ENCODE measurements around the gene NACC2.

NACC2 gene, protein sequence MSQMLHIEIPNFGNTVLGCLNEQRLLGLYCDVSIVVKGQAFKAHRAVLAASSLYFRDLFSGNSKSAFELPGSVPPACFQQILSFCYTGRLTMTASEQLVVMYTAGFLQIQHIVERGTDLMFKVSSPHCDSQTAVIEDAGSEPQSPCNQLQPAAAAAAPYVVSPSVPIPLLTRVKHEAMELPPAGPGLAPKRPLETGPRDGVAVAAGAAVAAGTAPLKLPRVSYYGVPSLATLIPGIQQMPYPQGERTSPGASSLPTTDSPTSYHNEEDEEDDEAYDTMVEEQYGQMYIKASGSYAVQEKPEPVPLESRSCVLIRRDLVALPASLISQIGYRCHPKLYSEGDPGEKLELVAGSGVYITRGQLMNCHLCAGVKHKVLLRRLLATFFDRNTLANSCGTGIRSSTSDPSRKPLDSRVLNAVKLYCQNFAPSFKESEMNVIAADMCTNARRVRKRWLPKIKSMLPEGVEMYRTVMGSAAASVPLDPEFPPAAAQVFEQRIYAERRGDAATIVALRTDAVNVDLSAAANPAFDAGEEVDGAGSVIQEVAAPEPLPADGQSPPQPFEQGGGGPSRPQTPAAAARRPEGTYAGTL

DNA sequence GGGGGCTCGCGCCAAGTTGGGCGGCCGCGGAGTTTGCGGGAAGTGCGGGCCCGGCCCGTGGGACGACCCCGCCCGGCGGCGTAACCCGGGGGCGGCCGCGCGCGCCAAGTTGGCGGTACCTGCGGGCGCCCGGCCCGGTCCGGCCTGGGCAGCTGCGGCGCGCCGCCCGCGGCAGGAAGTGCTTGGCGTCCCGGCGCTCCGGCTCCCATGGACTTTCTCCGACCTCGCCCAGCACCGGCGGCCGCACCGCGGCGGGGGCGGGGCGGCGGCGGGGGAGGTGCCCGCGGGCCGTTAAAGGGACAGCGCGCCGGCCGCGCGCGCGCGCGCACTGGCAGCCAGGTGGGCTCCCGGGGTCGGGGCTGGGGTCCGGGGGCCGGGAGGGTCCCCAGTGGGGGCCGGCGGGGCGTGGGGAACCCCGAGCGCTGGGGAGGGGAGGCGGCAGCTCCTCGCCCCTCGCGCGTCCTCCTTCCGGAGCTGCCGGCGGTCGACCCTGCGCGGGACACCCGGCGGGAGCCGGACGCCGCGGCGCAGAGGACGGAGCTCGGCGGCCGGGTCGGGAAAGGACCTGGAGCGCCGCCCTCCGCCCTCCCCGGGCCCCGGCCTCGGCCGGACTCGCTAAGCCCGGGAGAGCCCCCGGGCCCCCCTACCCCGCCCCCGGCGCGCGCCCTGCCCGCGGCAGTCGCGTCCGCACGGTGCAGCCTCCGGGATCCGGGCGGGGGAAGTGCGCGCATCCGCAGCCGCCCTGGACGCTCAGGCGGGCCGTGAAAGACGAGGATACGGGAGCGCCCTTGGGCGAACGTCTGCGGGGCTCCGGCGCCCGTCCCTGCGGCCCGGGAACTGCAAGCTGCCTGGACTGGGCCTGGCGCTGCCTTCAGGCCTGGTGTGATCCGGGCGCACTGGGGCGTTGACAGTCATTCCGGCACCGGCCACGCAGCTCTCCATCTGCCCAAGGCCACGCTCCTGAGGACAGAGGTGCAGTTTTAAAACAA, at the start of gene NACC2:
Gene NACC2 (minus strand): TSS at position 220 of the 989 bp plus-strand sequence. CDS start 44,768 bp downstream, outside the sequence.
- DNase-seq (ENCODE audit: low read depth), result no peak

DNA sequence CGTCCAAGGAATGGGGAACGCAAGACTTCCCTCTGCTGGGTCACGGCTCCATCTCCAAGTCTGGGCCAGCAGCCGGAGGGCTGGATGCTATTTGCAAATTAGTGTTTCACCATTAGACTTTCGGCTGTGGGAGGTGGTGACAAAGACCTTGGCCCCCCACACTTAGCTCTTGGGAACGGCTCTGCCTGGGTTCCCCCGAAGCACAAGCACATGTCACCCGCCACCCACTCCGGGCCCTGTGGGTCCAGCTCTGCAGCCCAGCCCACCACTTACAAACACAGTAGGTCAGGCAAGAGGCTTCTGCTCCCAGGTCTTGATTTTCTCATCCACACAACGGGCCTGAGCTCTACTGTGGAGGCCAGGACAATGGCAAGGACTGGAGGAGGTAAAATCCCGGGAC, 49.4 kb upstream of the NACC2 start:
- no peak for DNase-seq (ENCODE audit: low read depth)

DNA sequence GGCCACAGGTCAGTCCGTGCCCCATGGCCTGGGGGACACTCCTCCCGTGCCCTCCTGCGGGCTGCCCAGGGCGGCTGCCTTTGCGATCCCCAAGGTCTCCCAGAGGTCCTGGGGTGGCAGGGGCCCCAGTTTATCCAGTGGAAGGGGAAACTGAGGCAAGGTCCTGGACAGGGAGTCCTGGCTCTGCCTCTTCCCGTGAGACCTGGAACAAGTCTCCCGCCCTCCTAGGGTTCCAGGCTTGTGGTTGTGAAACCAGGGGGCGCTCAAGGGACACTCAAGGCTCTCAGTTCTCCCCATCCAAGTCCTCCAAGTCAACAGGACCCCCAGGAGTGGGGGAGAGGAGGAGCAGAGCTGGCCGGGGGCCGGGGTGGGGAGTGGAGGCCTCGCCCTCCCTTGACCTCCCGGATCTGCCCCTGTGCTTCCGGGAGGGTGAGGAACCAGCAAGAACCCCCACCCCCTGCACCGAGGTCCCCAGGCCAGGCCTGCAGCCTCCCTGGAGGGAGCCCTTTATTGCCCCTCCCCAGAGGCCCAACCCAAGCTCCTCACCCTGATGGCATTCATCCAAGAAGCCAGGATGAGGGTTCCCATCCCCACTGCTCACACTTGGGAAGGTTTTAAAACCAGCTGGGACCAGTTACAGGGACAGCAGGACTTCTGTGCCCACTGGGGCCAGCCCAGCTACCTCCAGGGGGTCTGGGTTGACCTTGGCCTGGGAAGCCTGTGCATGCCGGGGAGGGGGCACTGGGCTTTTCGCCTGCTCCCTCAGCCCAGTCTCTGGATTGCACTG, 48.3 kb upstream of the NACC2 start:
- DNase-seq (ENCODE audit: low read depth), result no peak

DNA sequence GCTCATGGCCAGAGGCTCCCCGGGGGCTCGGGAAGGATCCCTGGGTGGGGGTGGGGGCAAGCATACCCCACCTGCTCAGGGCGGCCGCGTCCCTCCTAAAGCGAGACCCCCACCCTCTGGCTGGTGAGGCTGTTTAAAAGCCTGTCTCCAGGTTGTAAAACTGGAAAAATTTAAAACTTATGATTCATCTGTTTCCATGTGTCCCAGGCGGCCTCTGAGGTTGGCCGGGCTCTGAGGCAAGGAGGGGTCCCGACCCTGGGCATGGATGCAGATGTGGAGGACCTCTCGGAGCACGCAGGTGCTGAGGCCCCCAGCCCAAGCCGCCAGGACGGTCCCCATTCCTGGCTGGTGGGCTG, 47.7 kb upstream of the NACC2 start:
- DNase-seq (ENCODE audit: low read depth), result no peak

DNA sequence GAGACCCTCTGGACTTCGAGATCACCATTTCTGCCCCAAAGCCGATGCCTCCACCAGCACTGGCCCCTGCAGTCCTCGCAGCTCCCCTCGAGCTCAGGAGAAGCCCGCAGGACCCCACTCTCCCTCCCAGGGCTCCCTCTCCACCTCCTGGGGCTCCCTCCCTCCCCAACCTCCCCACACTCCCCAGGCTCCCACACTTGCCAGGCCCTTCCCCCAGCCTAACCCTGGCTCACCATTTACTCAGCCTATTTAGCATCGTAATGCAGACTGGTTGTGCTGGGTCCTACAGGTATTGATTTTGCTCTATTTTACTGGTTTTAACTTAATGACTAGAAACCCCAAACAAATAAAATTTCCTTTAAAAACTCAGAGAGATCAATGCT, 47.3 kb upstream of the NACC2 start:
- DNase-seq (ENCODE audit: low read depth), result no peak

DNA sequence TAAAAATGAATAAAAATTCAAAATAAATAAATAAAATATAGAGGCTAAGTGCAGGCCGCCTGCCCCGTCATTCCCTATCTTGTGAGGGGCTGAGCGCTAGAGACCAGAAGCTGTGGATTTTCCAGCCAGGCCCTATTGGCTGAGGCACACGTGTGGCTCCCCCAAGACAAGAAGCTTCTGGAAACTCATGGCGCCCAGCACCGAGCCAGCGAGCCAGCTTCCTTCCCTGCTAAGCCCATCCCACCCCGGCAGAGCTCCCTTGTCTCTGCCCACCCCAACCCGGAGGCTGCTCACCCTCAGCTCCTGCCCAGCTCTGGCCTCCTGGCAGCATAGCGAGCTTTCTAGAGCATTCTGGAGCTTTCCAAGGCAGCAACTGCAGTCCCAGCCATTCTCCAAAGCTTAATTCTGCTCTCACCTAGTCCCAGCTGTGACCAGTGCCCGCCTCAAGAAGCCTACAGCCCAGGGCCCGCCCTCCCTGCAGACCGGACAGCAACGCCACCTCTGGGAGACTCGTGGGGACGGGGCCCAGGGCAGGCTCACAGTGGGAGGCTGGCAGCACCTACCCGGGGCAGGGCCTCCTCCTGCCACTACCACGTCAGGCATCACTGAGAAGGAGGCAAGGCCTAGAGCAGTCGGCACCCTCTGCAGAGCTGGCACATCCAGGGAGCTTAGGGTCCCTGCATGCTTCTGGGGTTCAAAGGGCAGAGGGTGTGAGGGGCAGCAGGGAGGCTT, 46.8 kb upstream of the NACC2 start:
- DNase-seq (ENCODE audit: low read depth), result no peak

DNA sequence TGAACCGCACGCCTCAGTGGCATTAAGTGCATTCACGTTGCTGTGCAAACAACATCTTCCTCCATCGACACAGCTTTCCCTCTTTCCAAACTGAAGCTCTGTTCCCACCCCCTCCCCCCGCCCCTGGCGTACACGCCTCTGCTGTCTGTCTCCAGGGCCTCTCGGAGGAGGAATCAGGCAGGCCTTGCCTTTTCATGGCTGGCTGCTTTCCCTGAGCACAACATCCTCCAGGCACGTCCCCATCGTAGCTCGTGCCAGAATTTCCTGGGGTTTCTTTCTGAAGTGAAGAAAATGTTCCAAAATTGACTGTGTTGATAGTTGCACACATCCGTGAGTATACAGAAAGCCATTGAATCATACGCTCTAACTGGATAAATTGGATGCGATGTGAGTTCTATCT, 45.9 kb upstream of the NACC2 start:
- no peak for DNase-seq (ENCODE audit: low read depth)

DNA sequence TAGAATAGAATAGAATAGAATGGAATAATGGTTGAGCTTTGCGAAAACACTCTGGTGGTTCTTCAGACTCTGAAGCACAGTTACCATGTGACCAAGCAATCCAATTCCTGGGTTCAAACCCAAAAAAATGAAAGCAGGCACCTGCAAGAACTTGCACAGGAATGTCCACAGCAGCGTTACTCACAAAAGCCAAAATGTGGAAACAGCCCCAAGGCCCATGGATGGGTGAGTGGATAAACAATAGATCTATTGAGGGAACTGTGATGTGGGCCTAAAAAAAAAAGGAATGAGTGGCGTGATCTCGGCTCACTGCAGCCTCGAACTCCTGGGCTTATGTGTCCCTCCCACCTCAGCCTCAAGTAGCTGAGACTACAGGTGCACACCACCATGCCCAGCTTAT, 45.0 kb upstream of the NACC2 start:
- DNase-seq (ENCODE audit: low read depth), result no peak

DNA sequence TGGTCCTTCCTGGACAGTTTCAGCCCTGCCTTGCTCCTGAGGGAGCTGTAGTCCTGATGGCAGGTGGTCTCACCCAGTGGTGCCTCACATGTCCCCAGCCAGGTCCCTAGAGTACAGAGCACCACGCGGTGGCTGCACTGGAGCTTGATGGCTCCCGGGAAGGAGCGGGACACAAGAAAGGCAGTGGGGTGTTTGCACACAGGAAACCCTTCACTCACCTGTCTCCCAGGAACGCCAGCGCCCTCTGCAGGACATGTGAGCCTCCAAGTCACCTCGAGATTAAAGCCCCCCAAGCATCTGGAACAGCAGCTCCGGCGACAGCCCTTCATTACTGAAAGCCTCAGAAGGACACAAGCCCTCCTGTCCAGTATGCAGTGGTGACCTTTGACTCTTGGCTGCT, 43.5 kb upstream of the NACC2 start:
- no peak for DNase-seq (ENCODE audit: low read depth)

DNA sequence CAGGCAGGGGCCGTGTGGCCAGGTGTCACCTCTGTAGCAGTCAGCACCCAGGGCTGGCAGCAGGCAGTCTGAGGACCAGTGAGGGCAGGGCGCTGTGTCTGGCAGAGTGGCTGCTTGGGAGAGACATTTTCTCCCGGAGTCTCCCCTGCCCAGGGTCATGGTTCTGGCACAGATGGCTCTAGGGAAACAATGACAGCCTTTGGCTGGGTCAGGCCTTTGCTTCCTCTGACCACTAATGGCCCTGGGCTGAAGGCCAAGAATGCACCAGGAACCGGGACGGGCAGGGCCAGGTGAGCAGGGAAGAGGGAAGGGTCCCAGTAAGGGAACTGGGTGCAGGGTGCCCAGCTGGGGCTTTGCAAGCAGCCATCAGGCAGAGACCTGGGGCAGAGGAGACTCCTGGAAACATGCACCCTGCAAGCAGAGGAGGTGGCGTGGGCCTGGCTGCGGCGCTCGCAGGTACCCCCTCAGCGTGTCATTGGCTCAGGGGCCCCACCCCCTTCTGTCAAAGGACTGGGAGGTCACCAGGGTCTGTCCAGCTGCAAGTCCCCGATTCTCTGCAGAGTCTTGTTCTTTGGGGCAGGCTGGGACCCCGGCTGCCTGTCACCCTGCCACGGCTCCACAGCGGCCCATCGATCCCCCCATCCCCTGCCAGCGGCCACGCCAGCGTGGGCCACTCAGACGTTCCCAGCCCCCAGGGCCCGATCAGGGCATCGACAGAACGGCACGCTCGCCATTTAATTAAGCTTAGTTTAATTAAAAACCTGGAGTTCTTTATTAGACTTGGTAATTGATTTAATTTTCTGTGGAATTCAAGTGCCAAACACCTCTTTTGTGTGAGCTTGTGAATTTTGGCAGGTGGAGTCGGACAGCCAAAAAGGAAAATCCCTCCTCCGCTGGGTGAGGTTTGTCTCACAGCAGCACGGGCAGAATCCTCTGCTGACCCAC, 42.5 kb upstream of the NACC2 start:
- DNase-seq (ENCODE audit: low read depth), result no peak

DNA sequence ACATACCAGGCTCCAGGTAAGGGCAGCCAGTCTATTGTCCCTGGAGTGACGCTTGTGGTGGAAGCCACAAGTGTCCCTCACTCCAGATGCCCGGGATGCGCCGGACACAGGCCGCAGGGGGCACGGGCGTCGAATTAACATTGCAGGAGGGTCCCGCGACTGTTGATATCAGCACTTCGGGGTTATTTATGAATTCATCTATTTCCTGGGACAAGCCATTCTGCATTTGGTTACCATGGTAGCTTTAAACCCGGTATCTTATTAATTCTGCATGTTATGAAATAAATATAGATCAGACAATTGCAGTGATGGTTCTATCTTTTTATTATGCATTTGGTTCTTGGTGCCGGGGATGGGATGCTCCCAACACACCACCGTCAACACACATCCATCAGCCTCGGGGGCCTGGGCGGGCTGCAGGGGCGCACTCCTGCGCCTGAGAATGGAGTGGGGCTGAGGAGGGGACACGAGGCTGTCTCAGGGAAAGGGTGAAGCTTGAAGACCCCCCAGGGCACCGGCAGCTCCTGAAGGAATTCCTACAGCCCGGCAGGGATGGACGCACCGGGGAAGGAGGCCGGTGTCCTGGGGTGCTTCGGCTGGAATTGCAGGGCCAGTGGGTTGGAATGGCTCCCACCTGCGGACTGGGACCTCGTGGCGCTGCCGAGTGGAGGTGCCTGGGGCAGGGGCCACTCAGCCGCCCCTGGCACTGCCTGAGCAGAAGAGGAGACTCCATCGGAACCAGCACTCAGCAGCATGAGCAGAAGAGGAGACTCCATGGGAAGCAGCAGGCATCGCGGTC, 41.2 kb upstream of the NACC2 start:
- DNase-seq (ENCODE audit: low read depth), result no peak

DNA sequence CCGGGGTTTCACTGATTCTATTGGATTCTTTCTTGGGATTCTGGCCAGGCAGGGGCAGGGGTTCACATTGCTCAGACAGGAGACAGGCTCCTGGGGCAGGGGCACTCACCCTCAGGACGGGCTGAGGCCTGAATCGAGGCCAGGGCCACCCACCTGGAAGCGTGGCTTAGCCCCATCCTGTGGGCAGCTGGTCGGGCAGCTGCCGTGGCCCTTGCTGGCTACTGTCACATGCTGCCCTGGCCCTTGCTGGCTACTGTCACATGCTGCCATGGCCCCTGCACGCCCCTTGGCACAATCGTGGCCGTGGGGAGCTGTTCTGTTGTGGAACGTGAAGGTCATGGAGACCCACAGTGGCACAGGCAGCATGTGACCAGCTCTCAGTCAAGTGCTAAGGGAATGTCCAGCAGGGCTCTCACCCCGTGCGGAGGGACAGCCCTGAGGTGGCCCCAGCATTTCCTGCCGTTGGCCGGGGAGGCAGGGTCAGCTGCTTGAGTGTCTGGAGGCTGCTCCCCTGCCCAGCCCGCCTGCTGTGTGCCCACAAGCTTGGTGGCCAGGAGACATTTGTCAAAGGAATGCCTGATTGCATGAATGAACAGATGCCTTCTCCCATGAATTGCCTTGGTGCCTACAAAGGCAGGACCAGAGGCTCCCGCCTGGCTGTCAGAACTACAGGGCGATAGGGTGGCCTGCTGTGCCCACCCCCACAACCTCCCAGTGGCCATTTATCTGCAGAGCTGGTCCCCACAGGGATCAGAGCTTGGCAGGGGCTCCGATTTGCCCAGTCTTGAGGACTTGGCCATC, 40.4 kb upstream of the NACC2 start:
- no peak for DNase-seq (ENCODE audit: low read depth)

DNA sequence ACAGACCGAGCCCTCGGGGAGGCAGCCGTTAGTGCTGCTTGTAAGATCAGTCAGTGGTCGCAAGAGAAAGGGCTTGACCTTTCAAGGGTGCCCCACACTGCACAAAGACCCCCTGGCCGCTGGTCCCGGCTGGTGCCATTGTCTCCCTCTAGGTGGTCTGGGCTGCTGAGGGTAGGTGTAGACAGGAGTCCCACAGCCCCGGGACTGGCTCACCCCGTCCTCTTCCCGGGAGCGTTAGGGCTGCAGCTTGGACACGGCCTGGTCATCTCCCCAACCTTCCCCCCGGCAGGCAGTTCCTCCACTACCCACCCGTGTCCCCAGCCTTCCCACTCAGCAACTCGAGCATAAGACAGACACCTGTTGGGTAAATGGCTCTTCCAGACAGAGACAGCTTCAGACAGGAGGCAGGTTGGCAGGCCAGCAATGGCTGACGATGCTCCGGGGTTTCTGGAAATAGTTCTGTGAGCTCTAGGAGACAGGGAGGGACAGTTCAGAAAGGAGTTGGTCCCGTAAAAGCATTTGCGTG, 38.9 kb upstream of the NACC2 start:
- no peak for DNase-seq (ENCODE audit: low read depth)

DNA sequence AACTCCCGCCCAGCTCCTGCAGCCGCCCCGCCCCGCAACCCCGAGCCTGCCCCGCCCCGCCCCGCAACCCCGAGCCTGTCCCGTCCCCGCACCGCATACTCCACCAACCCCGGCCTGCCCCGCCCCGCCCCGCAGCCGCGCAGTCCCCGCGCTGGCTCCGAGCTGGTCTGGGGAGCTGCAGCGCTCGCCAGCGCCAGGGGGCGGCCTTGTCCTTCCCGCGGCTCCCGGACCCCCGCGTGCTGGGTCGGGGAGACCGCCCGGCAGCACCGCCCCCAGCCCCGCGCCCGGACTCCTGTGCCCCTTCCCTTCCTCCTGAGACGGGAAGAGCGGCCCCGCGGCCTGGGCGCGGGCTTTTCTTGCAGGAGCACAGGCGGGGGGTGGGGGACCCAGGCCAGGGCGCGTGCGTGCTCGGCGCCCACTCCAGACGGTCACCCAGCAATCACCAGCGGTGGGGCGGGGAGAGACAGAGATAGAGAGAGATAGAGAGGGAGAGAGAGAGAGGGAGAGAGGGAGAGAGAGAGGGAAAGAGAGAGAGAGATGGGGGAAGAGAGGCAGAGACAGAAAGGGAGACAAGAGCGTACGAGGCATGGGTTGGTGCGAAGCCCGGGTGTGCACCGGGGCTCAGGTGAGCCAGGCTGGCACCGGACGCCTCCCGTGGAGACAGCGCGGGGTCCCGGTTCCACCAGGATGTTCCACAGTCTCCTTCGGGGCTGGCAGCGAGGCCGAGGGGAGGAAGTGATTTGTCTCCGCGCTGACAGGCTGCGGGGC, 38.3 kb upstream of the NACC2 start:
- DNase-seq (ENCODE audit: low read depth), result no peak

DNA sequence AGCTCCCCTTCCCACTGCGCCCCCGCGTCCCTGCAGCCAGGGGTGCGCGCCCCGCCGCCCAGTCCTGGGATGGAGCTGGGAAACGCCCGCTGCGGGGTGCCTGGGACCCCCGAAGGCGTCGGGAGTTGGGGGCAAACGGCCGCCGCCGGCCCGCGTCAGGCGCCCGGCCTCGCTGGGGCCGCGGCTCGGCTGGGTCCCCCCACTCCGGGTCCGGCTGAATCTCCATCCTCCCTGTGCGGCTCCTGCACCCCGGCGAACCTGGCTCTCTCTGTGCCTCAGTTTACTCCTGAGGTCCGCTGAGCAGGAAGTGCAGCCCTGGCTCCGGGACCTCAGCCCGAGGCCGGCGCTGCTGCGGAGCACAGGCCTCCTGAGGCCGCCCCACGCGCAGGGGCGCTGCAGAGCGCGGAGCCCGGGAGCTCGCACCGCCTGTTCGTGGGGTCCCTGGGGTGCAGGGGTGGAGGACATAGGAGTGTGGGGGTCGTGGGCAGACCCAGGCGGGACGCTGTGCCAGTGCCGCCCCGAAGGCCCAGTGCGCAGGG, 37.5 kb upstream of the NACC2 start:
- DNase-seq (ENCODE audit: low read depth), result no peak

DNA sequence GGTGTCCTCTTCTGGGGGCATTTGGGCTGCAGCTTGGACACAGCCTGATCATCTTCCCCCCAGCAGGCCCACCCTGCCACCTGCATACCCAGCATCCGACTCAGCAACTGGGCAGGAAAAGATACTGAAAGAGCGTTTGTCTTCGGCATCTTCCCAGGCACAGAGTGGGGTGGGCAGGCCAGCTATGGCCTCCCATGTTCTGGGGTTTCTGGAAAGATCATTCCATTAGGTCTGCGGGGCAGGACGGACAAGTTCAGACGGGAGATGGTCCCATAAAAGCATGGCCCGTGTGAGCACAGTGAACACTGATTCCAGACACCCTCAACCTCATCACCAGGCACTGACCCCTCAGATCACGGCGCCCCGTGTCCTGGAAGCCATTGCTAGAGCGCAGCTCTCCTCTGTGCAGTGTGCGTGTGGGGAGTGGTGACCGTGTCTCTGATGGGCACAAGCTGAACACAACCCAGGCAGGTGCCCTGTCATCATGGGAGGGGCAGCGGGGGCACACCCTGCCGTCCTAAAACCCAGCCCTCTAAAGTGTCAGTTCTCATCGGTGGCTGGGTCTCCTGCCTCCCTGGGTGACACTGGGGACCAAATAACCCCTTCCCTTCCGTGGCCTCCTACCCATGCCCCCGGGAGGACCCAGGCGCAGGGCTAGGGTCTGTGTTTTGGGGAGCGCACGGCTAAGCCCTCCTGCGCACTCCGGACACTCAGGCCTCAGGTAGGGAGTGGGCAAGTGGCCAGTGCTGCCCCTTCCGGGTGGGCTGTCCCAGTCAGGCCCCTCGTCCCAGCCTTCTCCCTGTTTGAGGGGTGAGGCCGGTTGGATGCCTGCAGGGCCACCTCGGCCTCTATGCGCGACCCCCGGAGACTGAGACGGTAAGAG, 36.8 kb upstream of the NACC2 start:
- DNase-seq (ENCODE audit: low read depth), result no peak
